ENCODE measurements around the gene FHOD1. TPM values are rescaled to one million over a fixed set of nuclear protein-coding genes. Genes with fewer than 3 reads are reported as not detected.
A peak's percentile ranks its signal among the peaks of the same experiment; 100 is the strongest.

FHOD1 gene
- total and polyA plus RNA-seq, 9 of the 15 experiments (the other 6 are each of a cell fraction or from before 2014, with no cell fraction given): 18.7 to 126 (median 32.3) TPM

DNA sequence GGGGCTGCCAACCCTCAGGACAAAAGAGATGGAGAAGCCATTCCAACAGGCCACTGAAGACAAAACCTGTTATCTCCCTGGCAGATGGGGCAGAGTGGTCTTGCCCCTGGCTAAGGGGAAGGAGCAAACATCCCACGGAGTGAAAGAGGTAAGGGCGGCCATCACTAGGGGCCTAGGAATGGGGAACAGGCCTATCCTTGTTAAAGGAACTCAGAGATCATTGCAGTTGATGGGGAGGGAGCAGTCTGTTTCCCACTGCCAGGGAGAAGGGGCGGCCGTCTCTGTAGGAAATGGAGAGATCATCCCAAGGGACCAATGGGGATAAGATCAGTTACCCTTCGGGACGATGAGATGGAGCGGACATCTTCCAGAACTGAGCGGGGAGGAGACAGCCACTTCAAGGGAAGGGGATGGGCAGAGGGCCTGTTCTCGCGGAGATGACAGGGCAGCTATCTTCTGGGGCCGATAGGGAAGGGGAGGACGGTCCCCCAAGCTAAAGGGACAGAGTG, 20.9 kb downstream of the FHOD1 start (continued):
- TF ChIP-seq, protein P1, sequence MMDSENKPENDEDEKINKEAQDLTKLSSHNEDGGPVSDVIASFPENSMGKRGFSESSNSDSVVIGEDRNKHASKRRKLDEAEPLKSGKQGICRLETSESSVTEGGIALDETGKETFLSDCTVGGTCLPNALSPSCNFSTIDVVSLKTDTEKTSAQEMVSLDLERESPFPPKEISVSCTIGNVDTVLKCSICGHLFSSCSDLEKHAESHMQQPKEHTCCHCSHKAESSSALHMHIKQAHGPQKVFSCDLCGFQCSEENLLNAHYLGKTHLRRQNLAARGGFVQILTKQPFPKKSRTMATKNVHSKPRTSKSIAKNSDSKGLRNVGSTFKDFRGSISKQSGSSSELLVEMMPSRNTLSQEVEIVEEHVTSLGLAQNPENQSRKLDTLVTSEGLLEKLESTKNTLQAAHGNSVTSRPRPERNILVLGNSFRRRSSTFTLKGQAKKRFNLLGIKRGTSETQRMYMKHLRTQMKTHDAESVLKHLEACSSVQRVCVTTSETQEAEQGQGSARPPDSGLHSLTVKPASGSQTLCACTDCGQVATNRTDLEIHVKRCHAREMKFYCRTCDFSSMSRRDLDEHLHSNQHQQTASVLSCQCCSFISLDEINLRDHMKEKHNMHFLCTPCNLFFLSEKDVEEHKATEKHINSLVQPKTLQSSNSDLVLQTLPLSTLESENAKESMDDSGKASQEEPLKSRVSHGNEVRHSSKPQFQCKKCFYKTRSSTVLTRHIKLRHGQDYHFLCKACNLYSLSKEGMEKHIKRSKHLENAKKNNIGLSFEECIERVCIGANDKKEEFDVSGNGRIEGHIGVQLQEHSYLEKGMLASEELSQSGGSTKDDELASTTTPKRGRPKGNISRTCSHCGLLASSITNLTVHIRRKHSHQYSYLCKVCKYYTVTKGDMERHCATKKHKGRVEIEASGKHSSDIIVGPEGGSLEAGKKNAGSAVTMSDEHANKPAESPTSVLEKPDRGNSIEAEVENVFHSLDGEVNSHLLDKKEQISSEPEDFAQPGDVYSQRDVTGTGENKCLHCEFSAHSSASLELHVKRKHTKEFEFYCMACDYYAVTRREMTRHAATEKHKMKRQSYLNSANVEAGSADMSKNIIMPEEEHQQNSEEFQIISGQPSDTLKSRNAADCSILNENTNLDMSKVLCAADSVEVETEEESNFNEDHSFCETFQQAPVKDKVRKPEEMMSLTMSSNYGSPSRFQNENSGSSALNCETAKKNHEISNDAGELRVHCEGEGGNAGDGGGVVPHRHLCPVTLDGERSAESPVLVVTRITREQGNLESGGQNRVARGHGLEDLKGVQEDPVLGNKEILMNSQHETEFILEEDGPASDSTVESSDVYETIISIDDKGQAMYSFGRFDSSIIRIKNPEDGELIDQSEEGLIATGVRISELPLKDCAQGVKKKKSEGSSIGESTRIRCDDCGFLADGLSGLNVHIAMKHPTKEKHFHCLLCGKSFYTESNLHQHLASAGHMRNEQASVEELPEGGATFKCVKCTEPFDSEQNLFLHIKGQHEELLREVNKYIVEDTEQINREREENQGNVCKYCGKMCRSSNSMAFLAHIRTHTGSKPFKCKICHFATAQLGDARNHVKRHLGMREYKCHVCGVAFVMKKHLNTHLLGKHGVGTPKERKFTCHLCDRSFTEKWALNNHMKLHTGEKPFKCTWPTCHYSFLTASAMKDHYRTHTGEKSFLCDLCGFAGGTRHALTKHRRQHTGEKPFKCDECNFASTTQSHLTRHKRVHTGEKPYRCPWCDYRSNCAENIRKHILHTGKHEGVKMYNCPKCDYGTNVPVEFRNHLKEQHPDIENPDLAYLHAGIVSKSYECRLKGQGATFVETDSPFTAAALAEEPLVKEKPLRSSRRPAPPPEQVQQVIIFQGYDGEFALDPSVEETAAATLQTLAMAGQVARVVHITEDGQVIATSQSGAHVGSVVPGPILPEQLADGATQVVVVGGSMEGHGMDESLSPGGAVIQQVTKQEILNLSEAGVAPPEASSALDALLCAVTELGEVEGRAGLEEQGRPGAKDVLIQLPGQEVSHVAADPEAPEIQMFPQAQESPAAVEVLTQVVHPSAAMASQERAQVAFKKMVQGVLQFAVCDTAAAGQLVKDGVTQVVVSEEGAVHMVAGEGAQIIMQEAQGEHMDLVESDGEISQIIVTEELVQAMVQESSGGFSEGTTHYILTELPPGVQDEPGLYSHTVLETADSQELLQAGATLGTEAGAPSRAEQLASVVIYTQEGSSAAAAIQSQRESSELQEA (IDR thresholded peaks at IDR 0.05; ENCODE audit: low read depth): no peak
- TF ChIP-seq, protein P2, sequence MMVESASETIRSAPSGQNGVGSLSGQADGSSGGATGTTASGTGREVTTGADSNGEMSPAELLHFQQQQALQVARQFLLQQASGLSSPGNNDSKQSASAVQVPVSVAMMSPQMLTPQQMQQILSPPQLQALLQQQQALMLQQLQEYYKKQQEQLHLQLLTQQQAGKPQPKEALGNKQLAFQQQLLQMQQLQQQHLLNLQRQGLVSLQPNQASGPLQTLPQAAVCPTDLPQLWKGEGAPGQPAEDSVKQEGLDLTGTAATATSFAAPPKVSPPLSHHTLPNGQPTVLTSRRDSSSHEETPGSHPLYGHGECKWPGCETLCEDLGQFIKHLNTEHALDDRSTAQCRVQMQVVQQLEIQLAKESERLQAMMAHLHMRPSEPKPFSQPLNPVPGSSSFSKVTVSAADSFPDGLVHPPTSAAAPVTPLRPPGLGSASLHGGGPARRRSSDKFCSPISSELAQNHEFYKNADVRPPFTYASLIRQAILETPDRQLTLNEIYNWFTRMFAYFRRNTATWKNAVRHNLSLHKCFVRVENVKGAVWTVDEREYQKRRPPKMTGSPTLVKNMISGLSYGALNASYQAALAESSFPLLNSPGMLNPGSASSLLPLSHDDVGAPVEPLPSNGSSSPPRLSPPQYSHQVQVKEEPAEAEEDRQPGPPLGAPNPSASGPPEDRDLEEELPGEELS (CRISPR knock-in tag; IDR thresholded peaks at IDR 0.05; ENCODE audit: borderline replicate concordance): peak; percentile 34; the same call in 1 of the 2 replicates
- TF ChIP-seq, protein P3, sequence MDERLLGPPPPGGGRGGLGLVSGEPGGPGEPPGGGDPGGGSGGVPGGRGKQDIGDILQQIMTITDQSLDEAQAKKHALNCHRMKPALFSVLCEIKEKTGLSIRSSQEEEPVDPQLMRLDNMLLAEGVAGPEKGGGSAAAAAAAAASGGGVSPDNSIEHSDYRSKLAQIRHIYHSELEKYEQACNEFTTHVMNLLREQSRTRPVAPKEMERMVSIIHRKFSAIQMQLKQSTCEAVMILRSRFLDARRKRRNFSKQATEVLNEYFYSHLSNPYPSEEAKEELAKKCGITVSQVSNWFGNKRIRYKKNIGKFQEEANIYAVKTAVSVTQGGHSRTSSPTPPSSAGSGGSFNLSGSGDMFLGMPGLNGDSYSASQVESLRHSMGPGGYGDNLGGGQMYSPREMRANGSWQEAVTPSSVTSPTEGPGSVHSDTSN (CRISPR knock-in tag; IDR thresholded peaks at IDR 0.05; ENCODE audit: low read depth): no peak
- TF ChIP-seq, protein P3 (tag; conservative IDR thresholded peaks at IDR 0.05; ENCODE audit: low read depth): no peak
- TF ChIP-seq ZSCAN32 (CRISPR knock-in tag; IDR thresholded peaks at IDR 0.05): 0 out of 2 replicates have a peak, but pooled peaks have one; percentile 35
- no peak for TF ChIP-seq NCOA1 (IDR thresholded peaks at IDR 0.05; ENCODE audit: low read depth)
- TF ChIP-seq TEAD1 (CRISPR knock-in tag; IDR thresholded peaks at IDR 0.05): 0 out of 4 replicates have a peak, but pooled peaks of 1 of the 2 experiments have one; percentile 1
- TF ChIP-seq MECOM (CRISPR knock-in tag; IDR thresholded peaks at IDR 0.05): no peak
- no peak for TF ChIP-seq CTBP1 (IDR thresholded peaks at IDR 0.05; ENCODE audit: borderline replicate concordance)
- TF ChIP-seq FOXK1 (CRISPR knock-in tag; IDR thresholded peaks at IDR 0.05; ENCODE audit: borderline replicate concordance): no peak
- no peak for TF ChIP-seq ESRRA (IDR thresholded peaks at IDR 0.05; ENCODE audit: borderline replicate concordance, low read depth)
- no peak for TF ChIP-seq L3MBTL2 (IDR thresholded peaks at IDR 0.05)
- no peak for TF ChIP-seq ERF (CRISPR knock-in tag; IDR thresholded peaks at IDR 0.05)
- TF ChIP-seq, protein P4, sequence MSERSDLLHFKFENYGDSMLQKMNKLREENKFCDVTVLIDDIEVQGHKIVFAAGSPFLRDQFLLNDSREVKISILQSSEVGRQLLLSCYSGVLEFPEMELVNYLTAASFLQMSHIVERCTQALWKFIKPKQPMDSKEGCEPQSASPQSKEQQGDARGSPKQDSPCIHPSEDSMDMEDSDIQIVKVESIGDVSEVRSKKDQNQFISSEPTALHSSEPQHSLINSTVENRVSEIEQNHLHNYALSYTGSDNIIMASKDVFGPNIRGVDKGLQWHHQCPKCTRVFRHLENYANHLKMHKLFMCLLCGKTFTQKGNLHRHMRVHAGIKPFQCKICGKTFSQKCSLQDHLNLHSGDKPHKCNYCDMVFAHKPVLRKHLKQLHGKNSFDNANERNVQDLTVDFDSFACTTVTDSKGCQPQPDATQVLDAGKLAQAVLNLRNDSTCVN (CRISPR knock-in tag; IDR thresholded peaks at IDR 0.05): 0 out of 2 replicates have a peak, but pooled peaks have one; percentile 25

Data from K562 (cell line).